ENCODE results near the gene SORBS1. TPM values are rescaled to one million over a fixed set of nuclear protein-coding genes. Genes with fewer than 3 reads are reported as not detected.

SORBS1 gene
- total and polyA plus RNA-seq, 4 donors: 13.1 to 68.9 (median 44.0) TPM

- 96 to 99% methylated on average over 1 of the region's 1 CpG for WGBS, 2 donors
- no peaks in the 10 kb centered on the region for H3K9me3 ChIP-seq (ENCODE audit: control insufficient read depth in 4 of 4, insufficient read depth in 3 of 4, low read length in 3 of 4)
- peaks cover 0 to 3% (median 0%) of the 10 kb centered on the region in 5 donors for H3K4me1 ChIP-seq (ENCODE audit: control insufficient read depth in 5 of 5, insufficient read depth in 5 of 5, low read length in 5 of 5)
- no peaks in the 10 kb centered on the region for H3K27me3 ChIP-seq (ENCODE audit: control insufficient read depth in 3 of 3, insufficient read depth in 3 of 3, low read length in 2 of 3)
- no peak for TF ChIP-seq CTCF (IDR thresholded peaks at IDR 0.05; ENCODE audit: control extremely low read depth, extremely low read depth)
- no peak for DNase-seq
- ATAC-seq (ENCODE audit: insufficient read depth, low FRiP score): no peak
- no peak overlapping the region for H3K4me3 ChIP-seq
- no peak overlapping the region for H3K9ac ChIP-seq (ENCODE audit: insufficient read depth in 1 of 2, low read length in 2 of 2)
- H3K27ac ChIP-seq (ENCODE audit: low read depth in 1 of 2, low read length in 1 of 2): no peak overlapping the region
- H3K36me3 ChIP-seq (ENCODE audit: control insufficient read depth in 4 of 4, insufficient read depth in 4 of 4, low read length in 4 of 4): no peaks in the 10 kb centered on the region
These were observed 257.2 kb downstream of the SORBS1 start for GRCh38 chr10:95303950-95304349.

- no peak overlapping the region for H3K9ac ChIP-seq (ENCODE audit: insufficient read depth in 1 of 2, low read length in 2 of 2)
- no peaks in the 10 kb centered on the region for H3K9me3 ChIP-seq (ENCODE audit: control insufficient read depth in 4 of 4, insufficient read depth in 3 of 4, low read length in 3 of 4)
- TF ChIP-seq CTCF (IDR thresholded peaks at IDR 0.05; ENCODE audit: control extremely low read depth, extremely low read depth): no peak
- H3K4me1 ChIP-seq (ENCODE audit: control insufficient read depth in 5 of 5, insufficient read depth in 5 of 5, low read length in 5 of 5): peaks cover 0 to 3% (median 0%) of the 10 kb centered on the region in 5 donors
- H3K27ac ChIP-seq (ENCODE audit: low read depth in 1 of 2, low read length in 1 of 2): no peak overlapping the region
- no peaks in the 10 kb centered on the region for H3K36me3 ChIP-seq (ENCODE audit: control insufficient read depth in 4 of 4, insufficient read depth in 4 of 4, low read length in 4 of 4)
- 89 to 97% methylated on average over 8 of the region's 8 CpGs for WGBS, 2 donors
- H3K27me3 ChIP-seq (ENCODE audit: control insufficient read depth in 3 of 3, insufficient read depth in 3 of 3, low read length in 2 of 3): no peaks in the 10 kb centered on the region
- H3K4me3 ChIP-seq: no peak overlapping the region
- DNase-seq: no peak
- no peak for ATAC-seq (ENCODE audit: insufficient read depth, low FRiP score)
These were observed 257.6 kb downstream of the SORBS1 start for GRCh38 chr10:95303535-95303934.

- no peak overlapping the region for H3K27ac ChIP-seq (ENCODE audit: low read depth in 1 of 2, low read length in 1 of 2)
- H3K4me3 ChIP-seq: no peak overlapping the region
- H3K36me3 ChIP-seq (ENCODE audit: control insufficient read depth in 4 of 4, insufficient read depth in 4 of 4, low read length in 4 of 4): no peaks in the 10 kb centered on the region
- DNase-seq: no peak
- peaks cover 0 to 11% (median 6%) of the 10 kb centered on the region in 5 donors for H3K4me1 ChIP-seq (ENCODE audit: control insufficient read depth in 5 of 5, insufficient read depth in 5 of 5, low read length in 5 of 5)
- TF ChIP-seq CTCF (IDR thresholded peaks at IDR 0.05; ENCODE audit: control extremely low read depth, extremely low read depth): no peak
- 84 to 88% methylated on average over 3 of the region's 3 CpGs for WGBS, 2 donors
- peaks cover 0 to 2% (median 0%) of the 10 kb centered on the region in 3 donors for H3K27me3 ChIP-seq (ENCODE audit: control insufficient read depth in 3 of 3, insufficient read depth in 3 of 3, low read length in 2 of 3)
- no peak for ATAC-seq (ENCODE audit: insufficient read depth, low FRiP score)
- no peaks in the 10 kb centered on the region for H3K9me3 ChIP-seq (ENCODE audit: control insufficient read depth in 4 of 4, insufficient read depth in 3 of 4, low read length in 3 of 4)
- no peak overlapping the region for H3K9ac ChIP-seq (ENCODE audit: insufficient read depth in 1 of 2, low read length in 2 of 2)
These were observed 261.1 kb downstream of the SORBS1 start for GRCh38 chr10:95300022-95300539.

GRCh38 chr10:95297402-95297801 is 263.8 kb downstream of the SORBS1 start:
- ATAC-seq (ENCODE audit: insufficient read depth, low FRiP score) (no peak), DNase-seq (no peak)
- H3K36me3 ChIP-seq (ENCODE audit: control insufficient read depth in 4 of 4, insufficient read depth in 4 of 4, low read length in 4 of 4): no peaks in the 10 kb centered on the region
- WGBS, 2 donors: 90 to 96% methylated on average over 3 of the region's 3 CpGs
- H3K27ac ChIP-seq (ENCODE audit: low read depth in 1 of 2, low read length in 1 of 2): no peak overlapping the region
- no peaks in the 10 kb centered on the region for H3K9me3 ChIP-seq (ENCODE audit: control insufficient read depth in 4 of 4, insufficient read depth in 3 of 4, low read length in 3 of 4)
- no peak overlapping the region for H3K9ac ChIP-seq (ENCODE audit: insufficient read depth in 1 of 2, low read length in 2 of 2)
- peaks cover 4 to 12% (median 6%) of the 10 kb centered on the region in 5 donors for H3K4me1 ChIP-seq (ENCODE audit: control insufficient read depth in 5 of 5, insufficient read depth in 5 of 5, low read length in 5 of 5)
- no peak for TF ChIP-seq CTCF (IDR thresholded peaks at IDR 0.05; ENCODE audit: control extremely low read depth, extremely low read depth)
- H3K4me3 ChIP-seq: no peak overlapping the region
- H3K27me3 ChIP-seq (ENCODE audit: control insufficient read depth in 3 of 3, insufficient read depth in 3 of 3, low read length in 2 of 3): peaks cover 0 to 2% (median 2%) of the 10 kb centered on the region in 3 donors

Measured in lung (tissue), 12 donors.